CD4-positive, alpha-beta T cell (primary cell): ENCODE measurements around the gene UBE2M. TPM values are rescaled to one million over a fixed set of nuclear protein-coding genes. Genes with fewer than 3 reads are reported as not detected.

ENCODE experiments used
- ATAC-seq: fragments of 200-7000 bp; cut with Tn5 transposase; one replicate; pipeline ENCODE4 v1.10.0; 2022; ENCODE audit warnings: mild to moderate bottlenecking; ENCODE audit not compliant: poor library complexity
- CTCF ChIA-PET: fragments of 350-600 bp; sonication (Branson Sonifier 250); formaldehyde crosslinking; loops from one replicate; lab custom pipeline; 2021; ENCODE audit warnings: antibody characterized with exemption, inconsistent platforms; lab: Charles Lee
- POLR2A ChIA-PET: fragments of 350-600 bp; sonication (Branson Sonifier 250); formaldehyde crosslinking; loops from one replicate; lab custom pipeline; 2021; ENCODE audit warnings: antibody characterized with exemption, inconsistent platforms; lab: Charles Lee
- DNase-seq, 14 experiments: peaks; one replicate each; pipeline ENCODE4 v3.0.0-alpha.2; 2013 to 2020; ENCODE audit warnings: mixed read lengths in 2 of 14
- H3K27ac ChIP-seq, 2 donors: one replicate each; pipeline versions ENCODE4 v1.5.1 to v1.7.0; 2013; ENCODE audit warnings: low read length in 2 of 2, low read depth in 1 of 2, mild to moderate bottlenecking in 1 of 2
- H3K27me3 ChIP-seq, 2 experiments: 1 replicate in 1 of 2; 2 replicates in 1 of 2; pipeline versions ENCODE4 v1.6.1 to v1.7.0; 2013; ENCODE audit warnings: low read length in 2 of 2, control low read depth in 1 of 2, mild to moderate bottlenecking in 1 of 2, moderate library complexity in 1 of 2; ENCODE audit not compliant: insufficient read depth in 2 of 2, control insufficient read depth in 1 of 2
- H3K36me3 ChIP-seq: one replicate; pipeline ENCODE4 v1.6.1; 2013; ENCODE audit warnings: low read length, control low read depth; ENCODE audit not compliant: insufficient read depth
- H3K4me1 ChIP-seq: one replicate; pipeline ENCODE4 v1.6.1; 2013; ENCODE audit warnings: low read length, control low read depth; ENCODE audit not compliant: insufficient read depth
- H3K4me3 ChIP-seq: one replicate; pipeline ENCODE4 v1.5.1; 2013; ENCODE audit warnings: mild to moderate bottlenecking, low read length, moderate library complexity
- H3K9me3 ChIP-seq, 2 experiments: 1 replicate in 1 of 2; 2 replicates in 1 of 2; pipeline versions ENCODE4 v1.6.1 to v1.7.0; 2013; ENCODE audit warnings: low read length in 2 of 2, mild to moderate bottlenecking in 2 of 2, control low read depth in 1 of 2, moderate library complexity in 1 of 2; ENCODE audit not compliant: control insufficient read depth in 1 of 2, insufficient read depth in 1 of 2
- H3K27ac Mint-ChIP-seq: one replicate; pipeline ENCODE4 v1.8.0; 2020; ENCODE audit warnings: mixed read lengths
- H3K27me3 Mint-ChIP-seq: one replicate; pipeline ENCODE4 v1.8.0; 2021; ENCODE audit warnings: mixed read lengths
- H3K36me3 Mint-ChIP-seq: one replicate; pipeline ENCODE4 v1.8.0; 2021; ENCODE audit warnings: low read depth, mixed read lengths
- H3K4me1 Mint-ChIP-seq: one replicate; pipeline ENCODE4 v1.8.0; 2021; ENCODE audit warnings: low read depth, mixed read lengths
- H3K4me3 Mint-ChIP-seq: one replicate; pipeline ENCODE4 v1.8.0; 2020; ENCODE audit warnings: mild to moderate bottlenecking, mixed read lengths
- H3K9me3 Mint-ChIP-seq: one replicate; pipeline ENCODE4 v1.8.0; 2020; ENCODE audit warnings: mixed read lengths
- CTCF ChIP-seq: fragments of 200-600 bp; IDR thresholded peaks from one replicate; pipeline ENCODE4 v1.8.0; 2022; ENCODE audit warnings: antibody characterized with exemption, mild to moderate bottlenecking
- intact Hi-C, 2 experiments: fragments of 100-400 bp; cut with DNase I in 1 of 2; cut with micrococcal nuclease in 1 of 2; formaldehyde crosslinking; loops; one replicate each; pipeline versions ENCODE4 v1.15.1 to v1.9.0; 2023 to 2025; cut with DNase I, micrococcal nuclease
- total RNA-seq, 174 experiments: library from RNA in 2 of 174; stranded (reverse) in 2 of 174; gene quantifications; one replicate each; pipeline ENCODE4 v1.2.3 and lab custom pipeline; 2021 to 2026

The UBE2M gene
- total RNA-seq, 2 experiments from 2014 or later = 29.0 to 31.0 TPM

- Histone ChIP-seq H3K36me3 (no peaks in the 10 kb centered on the region), H3K27ac (no peak overlapping the region), H3K4me1 (no peaks in the 10 kb centered on the region), H3K27me3 (no peaks in the 10 kb centered on the region), H3K4me3 (no peak overlapping the region), H3K9me3 (no peaks in the 10 kb centered on the region)
- TF ChIP-seq CTCF = no peak
- intact Hi-C loops = no loop called here
- ChIA-PET POLR2A (no interaction called here), CTCF (no interaction called here)
- Mint-ChIP-seq H3K4me3 (no peak overlapping the region), H3K27ac (no peak overlapping the region), H3K9me3 (no peaks in the 10 kb centered on the region), H3K27me3 (peaks cover 6% of the 10 kb centered on the region), H3K4me1 (no peaks in the 10 kb centered on the region), H3K36me3 (no peaks in the 10 kb centered on the region)
- no peak for ATAC-seq
- DNase-seq = no peak
These were observed 27.2 kb downstream of the UBE2M start for GRCh38 chr19:58531034-58531840.

DNA sequence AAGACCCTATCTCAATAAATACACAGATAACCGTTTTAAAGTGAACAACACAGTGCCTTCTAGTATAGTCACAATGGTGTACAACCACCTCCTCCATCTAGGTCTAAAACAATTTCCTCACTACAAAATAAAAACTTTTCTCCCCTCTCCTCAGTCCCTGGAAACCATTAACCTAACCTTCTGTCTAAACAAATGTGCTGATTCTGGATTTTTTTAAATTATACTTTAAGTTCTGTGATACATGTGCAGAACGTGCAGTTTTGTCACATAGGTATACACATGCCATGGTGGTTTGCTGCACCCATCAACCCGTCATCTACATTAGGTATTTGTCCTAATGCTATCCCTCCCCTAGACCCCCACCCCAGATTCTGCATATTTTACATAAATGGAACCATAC lies 29.0 kb downstream of the UBE2M start:
- Mint-ChIP-seq H3K4me3 (no peak overlapping the region), H3K36me3 (no peaks in the 10 kb centered on the region), H3K4me1 (no peaks in the 10 kb centered on the region), H3K27me3 (peaks cover 6% of the 10 kb centered on the region), H3K27ac (no peak overlapping the region), H3K9me3 (no peaks in the 10 kb centered on the region)
- no peaks in the 10 kb centered on the region for H3K4me1 ChIP-seq
- no peak for TF ChIP-seq CTCF
- no peaks in the 10 kb centered on the region for H3K36me3 ChIP-seq
- H3K4me3 ChIP-seq = no peak overlapping the region
- no peak overlapping the region for H3K27ac ChIP-seq
- DNase-seq (no peak), ATAC-seq (no peak)
- POLR2A ChIA-PET = no interaction called here
- H3K9me3 ChIP-seq = no peaks in the 10 kb centered on the region
- no peaks in the 10 kb centered on the region for H3K27me3 ChIP-seq
- intact Hi-C loops = no loop called here
- CTCF ChIA-PET = no interaction called here

DNA sequence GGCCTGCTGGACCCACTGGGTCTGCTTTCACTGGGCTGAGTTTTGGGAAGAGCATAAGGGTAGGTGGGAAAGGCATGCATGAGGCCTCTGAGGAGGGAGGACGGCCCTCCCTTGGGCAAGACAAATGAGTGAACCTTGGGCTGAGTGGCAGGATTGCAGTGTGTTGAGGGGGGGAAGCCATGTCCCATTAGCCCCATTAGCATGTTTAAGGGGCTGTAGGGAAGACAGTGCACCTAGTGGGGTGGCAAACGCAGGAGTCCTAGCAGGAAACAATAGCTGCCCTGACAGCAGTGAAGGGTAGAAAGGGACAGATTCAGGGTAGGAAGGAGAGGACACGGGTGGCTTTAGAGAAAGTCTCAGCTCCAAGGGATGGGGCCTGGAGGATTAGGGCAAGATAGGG lies 35.7 kb downstream of the UBE2M start:
- POLR2A ChIA-PET = no interaction called here
- no peaks in the 10 kb centered on the region for H3K9me3 Mint-ChIP-seq
- Histone ChIP-seq H3K9me3 (no peaks in the 10 kb centered on the region), H3K27me3 (no peaks in the 10 kb centered on the region), H3K4me3 (no peak overlapping the region), H3K36me3 (no peaks in the 10 kb centered on the region), H3K27ac (no peak overlapping the region), H3K4me1 (peaks cover 26% of the 10 kb centered on the region)
- peaks cover 29% of the 10 kb centered on the region for H3K4me1 Mint-ChIP-seq
- ATAC-seq (no peak), DNase-seq (no peak)
- CTCF ChIA-PET = interaction anchor here (0.7 to 1.5 kb wide), 2 partner anchors 9 to 21 kb away, joined by 3 read pairs; partner anchors contain the start of gene TRIM28
- intact Hi-C loops = no loop called here
- TF ChIP-seq CTCF = no peak
- H3K36me3 Mint-ChIP-seq = peaks cover 21% of the 10 kb centered on the region
- no peak overlapping the region for H3K27ac Mint-ChIP-seq
- no peak overlapping the region for H3K4me3 Mint-ChIP-seq
- H3K27me3 Mint-ChIP-seq = no peaks in the 10 kb centered on the region
